ENCODE data around the gene C15orf40.
A peak's percentile ranks its signal among the peaks of the same experiment; 100 is the strongest.

The C15orf40 gene

DNA sequence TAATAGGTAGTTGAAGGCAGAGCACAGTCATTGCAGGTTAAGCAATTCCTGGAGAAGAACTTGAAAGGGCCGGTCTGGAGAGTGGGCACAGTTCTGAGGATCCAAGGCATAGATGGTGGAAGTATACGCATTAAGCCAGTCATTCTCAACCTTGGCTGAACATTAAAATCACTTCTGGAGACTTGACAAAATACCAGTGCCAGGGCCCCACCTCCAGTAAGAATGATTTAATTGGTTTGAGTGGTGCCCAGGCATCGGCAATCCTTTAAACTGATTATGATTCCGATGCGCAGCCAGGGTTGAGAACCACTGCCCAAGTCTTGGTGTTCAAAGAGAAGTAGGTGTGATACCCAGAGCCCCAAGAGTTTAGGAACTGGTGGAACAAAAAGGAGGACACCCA is 52.0 kb downstream of the C15orf40 start:
- TF ChIP-seq, protein P1, sequence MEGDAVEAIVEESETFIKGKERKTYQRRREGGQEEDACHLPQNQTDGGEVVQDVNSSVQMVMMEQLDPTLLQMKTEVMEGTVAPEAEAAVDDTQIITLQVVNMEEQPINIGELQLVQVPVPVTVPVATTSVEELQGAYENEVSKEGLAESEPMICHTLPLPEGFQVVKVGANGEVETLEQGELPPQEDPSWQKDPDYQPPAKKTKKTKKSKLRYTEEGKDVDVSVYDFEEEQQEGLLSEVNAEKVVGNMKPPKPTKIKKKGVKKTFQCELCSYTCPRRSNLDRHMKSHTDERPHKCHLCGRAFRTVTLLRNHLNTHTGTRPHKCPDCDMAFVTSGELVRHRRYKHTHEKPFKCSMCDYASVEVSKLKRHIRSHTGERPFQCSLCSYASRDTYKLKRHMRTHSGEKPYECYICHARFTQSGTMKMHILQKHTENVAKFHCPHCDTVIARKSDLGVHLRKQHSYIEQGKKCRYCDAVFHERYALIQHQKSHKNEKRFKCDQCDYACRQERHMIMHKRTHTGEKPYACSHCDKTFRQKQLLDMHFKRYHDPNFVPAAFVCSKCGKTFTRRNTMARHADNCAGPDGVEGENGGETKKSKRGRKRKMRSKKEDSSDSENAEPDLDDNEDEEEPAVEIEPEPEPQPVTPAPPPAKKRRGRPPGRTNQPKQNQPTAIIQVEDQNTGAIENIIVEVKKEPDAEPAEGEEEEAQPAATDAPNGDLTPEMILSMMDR (IDR thresholded peaks at IDR 0.05; ENCODE audit: unreplicated experiment in 3 of 3), result no peak
- no peaks in the 10 kb centered on the region for H3K27me3 Mint-ChIP-seq (ENCODE audit: low read depth)
- H3K4me1 Mint-ChIP-seq, result no peaks in the 10 kb centered on the region
- H3K27ac Mint-ChIP-seq, result no peak overlapping the region
- no peak overlapping the region for H3K4me3 Mint-ChIP-seq
- H3K9me3 Mint-ChIP-seq, result no peaks in the 10 kb centered on the region
- H3K36me3 Mint-ChIP-seq (ENCODE audit: low read depth), result peaks cover 5% of the 10 kb centered on the region

DNA sequence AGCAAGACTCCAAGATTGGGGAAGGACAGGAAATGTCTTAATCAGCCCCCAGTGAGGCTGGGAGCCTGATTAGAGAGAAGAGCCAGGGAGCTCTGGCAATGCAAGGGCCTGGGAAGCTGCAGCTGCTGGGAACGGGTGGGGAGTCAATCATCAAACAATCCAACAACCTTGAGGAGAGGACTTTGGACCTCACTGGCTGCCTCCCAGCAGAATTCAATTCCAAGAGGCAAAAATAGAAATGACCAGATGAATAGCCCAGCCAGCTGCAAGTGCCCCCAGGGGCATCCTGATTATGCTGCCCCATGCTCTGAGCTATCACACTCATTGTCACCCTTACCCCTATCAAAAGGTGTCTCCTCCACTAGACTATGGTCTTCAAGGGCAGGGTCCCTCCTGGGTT is 52.8 kb downstream of the C15orf40 start:
- Mint-ChIP-seq H3K27me3 (ENCODE audit: low read depth) (no peaks in the 10 kb centered on the region), H3K4me3 (no peak overlapping the region), H3K9me3 (no peaks in the 10 kb centered on the region), H3K36me3 (ENCODE audit: low read depth) (peaks cover 5% of the 10 kb centered on the region), H3K4me1 (no peaks in the 10 kb centered on the region), H3K27ac (no peak overlapping the region)
- TF ChIP-seq, protein P1 (IDR thresholded peaks at IDR 0.05; ENCODE audit: unreplicated experiment in 3 of 3), result no peak

DNA sequence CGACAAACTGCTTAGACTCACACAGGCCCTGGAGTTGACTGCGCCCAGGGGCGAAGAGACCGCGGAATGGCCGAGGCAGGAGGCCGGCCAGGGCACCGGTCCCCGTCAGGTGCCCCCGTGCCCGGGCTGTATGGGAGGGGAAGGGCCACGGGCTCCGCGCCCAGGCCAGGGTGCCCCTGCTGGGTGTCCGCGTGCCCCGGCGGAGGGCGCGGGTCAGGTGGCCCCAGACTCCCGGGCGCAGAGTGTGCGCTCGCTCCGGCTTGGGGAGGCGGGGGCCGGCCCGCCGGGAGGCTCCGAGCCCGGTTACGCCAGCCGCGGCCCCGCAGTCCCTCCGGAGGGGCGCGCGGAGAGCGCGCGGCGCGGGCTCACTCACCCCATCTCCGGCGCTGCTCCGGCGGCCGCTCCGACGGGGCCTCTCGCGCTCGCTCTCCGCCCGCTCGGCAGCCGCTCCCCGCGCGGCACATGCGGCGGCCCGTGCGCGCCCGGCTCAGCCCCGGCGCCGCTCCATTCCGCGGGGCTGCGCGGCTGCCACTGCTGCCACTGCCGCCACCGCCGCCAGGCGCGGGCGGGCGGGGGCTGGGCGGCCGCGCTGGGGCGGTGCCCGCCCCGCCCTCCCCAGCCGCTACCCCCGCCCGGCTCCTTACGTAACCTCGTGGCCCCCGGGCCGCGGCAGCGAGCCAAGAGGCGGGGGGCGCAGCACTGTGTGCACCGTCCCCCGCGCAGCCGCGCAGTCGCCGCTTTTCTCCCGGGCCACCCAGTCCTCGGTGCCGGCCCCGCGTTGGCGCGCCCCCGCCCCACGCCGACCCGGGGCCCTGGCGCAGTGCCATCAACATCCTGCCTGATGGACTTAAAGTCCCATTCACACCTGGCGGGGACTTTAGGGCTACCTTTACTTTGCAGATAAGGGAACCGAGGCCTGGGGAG is 59.0 kb downstream of the C15orf40 start, which contains the start of gene HOMER2:
TSS of gene HOMER2 (minus strand) at position 563 of the 924 bp plus-strand sequence. CDS start at position 378, 185 bp downstream.
- Mint-ChIP-seq H3K4me3 (peak within 1 kb of the TSS; percentile 78 to 83 (median 80)), H3K27ac (peak within 1 kb of the TSS in 2 of 3 experiments; percentile 42 to 82), H3K9me3 (no peaks in the 10 kb centered on the region), H3K27me3 (ENCODE audit: low read depth) (no peaks in the 10 kb centered on the region), H3K4me1 (no peaks in the 10 kb centered on the region), H3K36me3 (ENCODE audit: low read depth) (no peaks in the 10 kb centered on the region)
- TF ChIP-seq, protein P1 (IDR thresholded peaks at IDR 0.05; ENCODE audit: unreplicated experiment in 3 of 3), result no peak

DNA sequence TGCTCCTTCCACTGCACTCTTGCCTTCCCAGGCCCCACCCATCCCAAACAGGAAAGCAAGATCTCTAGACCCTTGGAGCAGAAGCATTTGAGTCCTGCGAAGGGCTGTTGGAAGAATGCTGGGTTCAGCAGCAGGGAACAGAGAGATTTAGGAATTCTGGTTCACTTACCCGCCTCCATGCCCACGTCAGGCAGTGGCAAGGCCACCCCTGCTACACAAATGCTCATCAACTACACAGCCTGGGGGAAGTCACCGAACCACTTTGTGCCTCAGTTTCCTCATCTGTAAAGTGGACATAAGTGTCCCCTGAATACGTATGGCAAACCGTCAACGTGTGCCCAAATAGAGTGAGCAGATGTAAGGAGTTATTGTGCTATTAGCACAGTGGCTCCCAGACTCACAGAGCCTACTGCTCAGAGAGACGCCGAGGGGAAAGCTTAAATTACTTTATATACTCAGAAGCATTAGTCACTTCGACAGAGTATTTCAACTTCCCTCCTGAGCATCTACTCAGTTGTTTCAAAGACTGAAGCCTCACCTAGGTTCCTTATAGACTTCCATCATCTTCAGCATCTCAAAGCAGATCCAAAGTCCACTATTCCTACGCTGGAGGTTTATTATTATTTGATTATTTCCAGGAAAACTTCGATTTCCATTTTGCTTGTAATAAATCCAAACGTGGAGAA is 59.8 kb downstream of the C15orf40 start:
- peaks cover under 1% of the 10 kb centered on the region for H3K4me1 Mint-ChIP-seq
- no peak overlapping the region for H3K4me3 Mint-ChIP-seq
- no peaks in the 10 kb centered on the region for H3K36me3 Mint-ChIP-seq (ENCODE audit: low read depth)
- peak overlapping the region in 2 of 3 experiments; percentile 42 to 82 for H3K27ac Mint-ChIP-seq
- no peaks in the 10 kb centered on the region for H3K9me3 Mint-ChIP-seq
- H3K27me3 Mint-ChIP-seq (ENCODE audit: low read depth), result no peaks in the 10 kb centered on the region
- TF ChIP-seq, protein P1 (IDR thresholded peaks at IDR 0.05; ENCODE audit: unreplicated experiment in 3 of 3), result no peak

DNA sequence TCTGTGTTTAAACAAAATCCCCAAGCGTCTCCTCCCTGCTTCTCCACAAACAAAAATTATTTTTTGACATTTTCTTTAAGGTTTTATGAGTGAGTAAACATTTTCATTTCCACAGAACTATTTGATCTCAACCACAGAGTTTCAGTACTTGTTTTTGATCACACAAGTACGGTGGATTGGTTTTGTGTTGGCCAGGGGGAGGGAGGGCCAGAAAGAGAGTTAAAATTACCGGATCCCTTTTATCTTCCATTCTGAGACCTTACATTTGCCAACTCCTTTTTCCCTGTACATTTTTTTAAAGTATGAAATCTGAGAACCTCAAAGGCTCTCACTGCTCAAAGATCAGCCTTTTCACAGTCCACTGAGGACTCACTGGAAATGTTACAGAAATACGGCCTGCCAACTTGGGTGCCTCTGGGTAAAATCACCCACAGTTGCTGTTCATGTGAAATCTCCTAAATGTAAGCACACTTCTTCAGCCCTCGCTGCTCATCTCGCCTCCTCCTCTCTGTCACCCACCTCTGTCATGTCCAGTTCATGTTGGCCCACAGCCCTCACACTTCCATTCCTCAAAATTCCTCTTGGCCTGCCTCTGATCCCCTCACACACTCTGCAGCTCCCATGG is 60.6 kb downstream of the C15orf40 start:
- H3K36me3 Mint-ChIP-seq (ENCODE audit: low read depth), result no peaks in the 10 kb centered on the region
- TF ChIP-seq, protein P1 (IDR thresholded peaks at IDR 0.05; ENCODE audit: unreplicated experiment in 3 of 3), result no peak
- no peaks in the 10 kb centered on the region for H3K9me3 Mint-ChIP-seq
- no peak overlapping the region for H3K4me3 Mint-ChIP-seq
- no peak overlapping the region for H3K27ac Mint-ChIP-seq
- H3K27me3 Mint-ChIP-seq (ENCODE audit: low read depth), result no peaks in the 10 kb centered on the region
- peaks cover 5% of the 10 kb centered on the region for H3K4me1 Mint-ChIP-seq
